HG03066 (cell line): Measurements from ENCODE around the gene ITGA8.
"Not testable (repeated sequence)": the region's sequence is repeated elsewhere in the genome, so short reads cannot be mapped to it uniquely, and the experiment has no call there.

Source experiments
- ATAC-seq: cut with Tn5 transposase; IDR thresholded peaks from one replicate; pipeline ENCODE4 v1.9.1; 2021; ENCODE audit warnings: low read depth; ENCODE audit not compliant: unreplicated experiment

Gene ITGA8

DNA sequence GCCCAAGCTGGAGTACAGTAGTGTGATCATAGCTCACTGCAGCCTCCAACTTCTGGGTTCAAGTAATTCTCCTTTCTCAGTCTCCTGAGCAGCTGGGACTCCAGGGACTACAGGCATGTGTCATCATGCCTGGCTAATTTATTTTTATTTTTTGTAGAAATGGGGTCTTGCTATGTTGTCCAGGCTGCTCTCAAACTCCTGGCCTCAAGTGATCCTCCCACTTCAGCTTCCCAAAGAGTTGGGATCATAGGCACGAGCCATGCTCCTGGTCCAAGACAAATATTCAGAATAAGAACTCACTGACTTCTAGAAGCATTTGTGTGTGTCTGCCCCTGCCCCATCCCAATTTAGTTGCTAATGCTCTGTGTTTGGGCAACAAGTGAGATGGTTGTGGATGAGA is 151.8 kb downstream of the ITGA8 start:
- no peak for ATAC-seq

- ATAC-seq = no peak
Observed at GRCh38 chr10:15563246-15563645, 156.5 kb downstream of the ITGA8 start.

DNA sequence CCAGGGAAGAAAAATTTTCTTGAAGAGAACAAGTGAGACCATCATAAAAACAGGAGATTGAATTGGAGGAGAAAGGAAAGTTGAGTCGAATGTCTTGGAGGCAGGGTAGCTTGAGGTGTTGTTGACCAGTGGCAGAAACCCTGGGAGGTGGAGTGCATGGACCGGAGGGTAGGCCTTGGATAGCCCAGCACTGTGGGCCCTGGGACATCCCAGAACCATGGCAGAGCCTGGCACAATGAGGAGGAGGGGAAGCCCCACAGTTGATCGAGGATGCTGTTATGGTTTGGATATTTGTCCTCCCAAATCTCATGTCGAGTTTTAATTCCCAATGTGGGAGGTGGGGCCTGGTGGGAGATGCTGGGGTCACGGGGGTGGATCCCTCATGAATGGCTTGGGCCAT is 157.1 kb downstream of the ITGA8 start:
- no peak for ATAC-seq

DNA sequence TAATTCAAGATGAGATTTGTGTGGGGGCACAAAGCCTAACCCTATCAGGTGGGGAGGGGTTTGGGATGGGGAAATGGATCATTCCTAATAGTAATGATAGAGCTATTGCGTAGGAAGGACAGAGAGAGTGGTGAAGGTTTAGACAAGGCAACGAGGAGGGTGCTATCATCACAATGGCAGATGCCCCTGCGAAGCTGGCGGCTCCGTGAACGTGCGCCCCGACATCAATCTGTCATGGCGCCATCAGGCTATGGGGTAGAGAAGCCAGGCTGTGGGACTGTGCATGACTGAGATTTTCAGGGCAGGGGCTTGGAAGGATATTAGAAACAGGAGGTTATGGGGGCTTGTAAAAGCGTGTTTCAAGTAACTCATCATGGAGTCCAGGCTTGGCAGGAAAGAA is 157.6 kb downstream of the ITGA8 start:
- ATAC-seq = no peak

GRCh38 chr10:15558136-15558535 is 161.6 kb downstream of the ITGA8 start:
- no peak for ATAC-seq

DNA sequence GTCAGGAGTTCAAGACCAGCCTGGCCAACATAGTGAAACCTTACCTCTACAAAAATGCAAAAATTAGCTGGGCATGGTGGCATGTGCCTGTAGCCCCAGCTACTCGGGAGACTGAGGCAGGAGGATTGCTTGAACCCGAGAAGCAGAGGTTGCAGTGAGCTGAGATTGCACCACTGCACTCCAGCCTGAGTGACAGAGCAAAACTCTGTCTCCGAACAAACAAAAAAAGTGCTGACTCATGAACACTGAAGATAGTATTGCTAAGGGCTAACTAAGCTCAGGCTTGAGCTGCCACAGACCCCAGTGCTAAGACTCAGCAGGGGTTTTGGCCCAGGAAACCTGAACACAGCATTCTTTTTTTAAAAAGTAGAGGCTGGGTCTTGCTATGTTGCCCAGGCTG is 162.6 kb downstream of the ITGA8 start:
- not testable (repeated sequence) for ATAC-seq

DNA sequence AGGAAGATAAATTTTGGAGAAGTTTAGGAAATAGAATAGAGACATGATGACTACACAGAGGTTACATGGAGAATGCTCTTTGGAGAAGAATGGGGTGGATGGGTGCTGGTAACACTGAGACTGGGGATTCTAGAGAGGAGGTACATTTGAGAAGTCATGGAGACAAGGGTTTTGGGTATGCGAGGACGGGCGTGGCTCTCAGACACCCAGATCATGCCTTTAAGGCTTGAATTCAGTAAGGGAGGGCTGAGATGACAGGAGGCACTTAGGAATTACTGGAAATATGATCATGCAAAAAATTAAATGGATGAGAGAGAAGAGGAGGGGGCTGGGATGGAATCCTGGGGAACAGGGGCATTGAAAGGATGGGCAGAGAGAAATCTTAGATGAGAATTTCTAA is 168.8 kb downstream of the ITGA8 start:
- ATAC-seq = no peak

DNA sequence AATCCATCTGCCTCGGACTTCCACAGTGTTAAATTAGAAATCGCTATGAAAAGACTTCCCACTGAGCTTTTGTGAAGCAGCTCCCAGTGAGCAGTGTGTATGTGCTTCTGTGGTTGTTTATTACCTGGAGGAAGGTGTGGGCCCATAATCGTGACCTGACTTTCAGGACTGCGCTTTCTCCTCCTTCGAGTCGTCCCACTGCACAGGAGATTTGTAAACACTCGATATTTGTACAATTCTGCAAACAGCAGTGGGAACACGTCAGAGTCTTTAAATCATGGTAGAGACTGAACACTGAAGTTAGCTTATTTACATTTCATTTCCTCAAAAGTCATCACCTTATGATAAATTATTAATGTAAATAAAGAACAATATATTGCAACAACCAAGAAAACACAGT is 171.4 kb downstream of the ITGA8 start:
- ATAC-seq = no peak

GRCh38 chr10:15546606-15547005 is 173.1 kb downstream of the ITGA8 start:
- no peak for ATAC-seq

GRCh38 chr10:15545884-15546283 is 173.8 kb downstream of the ITGA8 start:
- no peak for ATAC-seq

DNA sequence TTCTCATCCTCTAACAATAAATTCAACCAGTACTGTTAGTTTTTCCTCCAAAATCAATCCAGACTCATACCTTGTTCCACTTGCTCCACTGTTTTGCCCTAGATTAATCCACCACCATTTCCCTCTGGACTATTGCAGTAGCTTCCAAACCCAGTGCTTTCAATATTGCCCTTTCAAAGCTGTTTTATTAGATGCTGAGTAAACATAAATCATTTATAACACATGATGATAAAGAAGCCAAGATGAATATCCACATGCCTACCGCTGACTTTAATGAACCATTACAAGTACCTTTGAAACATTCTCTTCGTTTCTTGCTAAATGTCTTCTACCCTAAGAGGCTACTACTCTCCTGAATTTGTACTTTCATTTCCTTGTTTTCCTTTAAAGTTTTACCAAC is 174.5 kb downstream of the ITGA8 start:
- no peak for ATAC-seq

- ATAC-seq = no peak
Observed at GRCh38 chr10:15543994-15544393, 175.7 kb downstream of the ITGA8 start.

DNA sequence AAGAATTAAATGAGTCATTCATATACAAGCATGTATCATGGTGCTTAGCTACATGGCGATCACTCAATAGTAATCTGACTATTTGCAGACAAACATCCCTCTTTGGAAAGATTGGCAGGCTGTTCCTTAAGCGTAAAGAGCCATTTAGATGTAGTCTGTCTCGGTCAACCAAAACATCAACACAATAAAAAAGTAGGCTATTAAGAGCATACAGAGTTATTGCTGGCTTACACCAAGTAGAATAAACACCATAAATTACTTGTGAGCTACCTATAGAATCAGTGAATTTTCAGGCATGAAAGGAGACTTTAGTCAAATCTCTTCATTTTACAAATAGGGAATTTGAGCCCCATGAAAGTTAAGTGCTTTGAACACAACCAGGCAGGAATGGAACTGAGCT is 176.9 kb downstream of the ITGA8 start:
- ATAC-seq = no peak

- ATAC-seq = no peak
Observed at GRCh38 chr10:15541376-15541775, 178.3 kb downstream of the ITGA8 start.

GRCh38 chr10:15540727-15541126 is 179.0 kb downstream of the ITGA8 start:
- no peak for ATAC-seq

GRCh38 chr10:15539262-15539661 is 180.5 kb downstream of the ITGA8 start:
- no peak for ATAC-seq

- ATAC-seq = not testable (repeated sequence)
Observed at GRCh38 chr10:15534928-15535538, 184.7 kb downstream of the ITGA8 start.

- ATAC-seq = no peak
Observed at GRCh38 chr10:15531927-15532722, 187.6 kb downstream of the ITGA8 start.

GRCh38 chr10:15528859-15529239 is 190.9 kb downstream of the ITGA8 start:
- ATAC-seq = no peak

DNA sequence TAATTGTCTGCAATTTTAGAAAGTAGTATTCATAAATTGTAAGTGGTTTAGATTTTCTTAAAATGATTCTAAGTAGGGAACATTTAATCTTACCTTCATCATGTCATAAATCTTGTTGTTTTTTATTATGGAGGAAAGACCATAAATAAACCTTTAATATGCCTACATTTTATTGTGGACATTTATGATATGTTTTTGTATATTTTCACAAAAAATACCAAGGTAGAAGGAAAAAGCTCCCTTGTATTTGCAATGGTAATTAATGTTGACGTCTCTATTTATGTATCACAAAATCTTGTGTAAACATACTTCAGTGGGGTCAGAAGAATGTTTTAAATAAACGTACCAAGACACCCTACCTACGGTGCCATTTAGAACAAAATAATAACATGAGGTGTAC is 193.0 kb downstream of the ITGA8 start:
- no peak for ATAC-seq

GRCh38 chr10:15521328-15521903 is 198.3 kb downstream of the ITGA8 start:
- no peak for ATAC-seq

DNA sequence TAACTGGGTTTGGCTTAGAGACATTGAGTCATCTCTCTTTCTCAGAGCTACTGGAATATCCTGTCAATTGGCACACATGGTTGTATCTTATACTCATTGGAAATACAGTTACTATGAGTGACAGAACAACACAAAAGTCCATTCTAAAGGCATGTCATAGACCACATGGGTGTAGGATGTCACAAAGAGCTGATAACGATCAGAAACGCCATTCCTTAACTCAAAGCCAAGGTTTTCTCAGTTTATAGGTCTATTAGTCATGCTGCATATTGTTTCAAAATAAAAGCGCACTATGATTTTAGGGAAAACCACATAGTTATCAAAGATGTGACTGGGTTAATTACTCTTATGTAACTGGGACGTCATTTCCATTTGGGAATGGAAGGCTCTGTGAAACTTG is 201.5 kb downstream of the ITGA8 start:
- no peak for ATAC-seq
